Pons (tissue), 1 donor: ENCODE data around the gene YTHDF1.

Experiments used
- DNase-seq: peaks from one replicate; pipeline ENCODE4 v3.0.0-alpha.2; 2016; ENCODE audit warnings: low spot score

Gene YTHDF1

DNA sequence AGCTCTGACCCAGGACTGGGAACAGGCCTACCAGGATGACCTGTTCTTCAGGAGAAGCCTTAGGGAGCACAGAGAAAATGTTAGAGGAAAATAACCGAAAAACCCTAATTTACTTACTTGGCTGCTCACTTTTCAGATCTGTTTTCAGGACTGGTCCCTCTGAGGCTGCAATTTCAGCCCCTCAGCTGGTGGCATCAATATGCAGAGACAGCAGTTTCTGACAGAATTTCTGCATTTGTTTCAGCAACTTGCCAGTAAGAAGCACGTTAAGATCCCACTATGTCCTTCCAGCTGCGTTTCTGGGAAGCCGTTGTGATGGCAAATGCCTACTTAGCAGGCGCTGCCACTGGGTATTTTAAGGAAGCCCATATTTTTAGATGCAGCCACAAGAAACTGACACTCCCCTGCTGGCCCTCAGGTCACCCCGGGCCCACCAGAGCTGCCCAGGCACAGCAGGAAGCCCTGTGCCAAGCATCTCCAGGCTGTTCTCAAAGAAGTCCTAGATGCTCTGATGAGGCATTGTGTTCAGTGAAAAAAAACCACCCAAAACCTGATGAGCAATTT is 7.5 kb downstream of the YTHDF1 start:
- DNase-seq: no peak

GRCh38 chr20:63206878-63207277 is 9.1 kb downstream of the YTHDF1 start:
- no peak for DNase-seq

DNA sequence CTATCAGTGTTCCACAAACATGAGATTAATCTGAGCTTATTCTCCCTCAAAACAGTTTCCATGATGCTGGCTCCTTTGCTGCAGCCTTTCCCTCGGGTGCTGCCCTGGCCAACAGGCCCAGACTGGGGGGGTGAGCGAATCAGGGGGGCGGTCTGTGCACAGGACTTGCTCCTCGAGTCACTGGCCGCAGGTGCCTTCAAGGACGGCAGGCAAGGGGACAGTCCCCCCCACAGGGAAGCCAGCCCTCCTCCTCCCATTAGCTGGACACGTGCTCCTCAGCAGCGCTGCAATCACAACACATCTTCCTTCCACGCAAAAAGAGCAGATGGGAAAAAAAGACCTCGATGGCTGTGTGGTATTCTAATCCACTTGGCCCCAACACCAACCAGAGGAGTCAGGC is 10.0 kb downstream of the YTHDF1 start:
- DNase-seq: no peak

GRCh38 chr20:63204362-63204761 is 11.6 kb downstream of the YTHDF1 start:
- no peak for DNase-seq

- DNase-seq: no peak
Observed at GRCh38 chr20:63202811-63203526, 13.0 kb downstream of the YTHDF1 start.

- no peak for DNase-seq
Observed at GRCh38 chr20:63202021-63202420, 13.9 kb downstream of the YTHDF1 start.

- DNase-seq: no peak
Observed at GRCh38 chr20:63198606-63199005, 17.3 kb downstream of the YTHDF1 start.

DNA sequence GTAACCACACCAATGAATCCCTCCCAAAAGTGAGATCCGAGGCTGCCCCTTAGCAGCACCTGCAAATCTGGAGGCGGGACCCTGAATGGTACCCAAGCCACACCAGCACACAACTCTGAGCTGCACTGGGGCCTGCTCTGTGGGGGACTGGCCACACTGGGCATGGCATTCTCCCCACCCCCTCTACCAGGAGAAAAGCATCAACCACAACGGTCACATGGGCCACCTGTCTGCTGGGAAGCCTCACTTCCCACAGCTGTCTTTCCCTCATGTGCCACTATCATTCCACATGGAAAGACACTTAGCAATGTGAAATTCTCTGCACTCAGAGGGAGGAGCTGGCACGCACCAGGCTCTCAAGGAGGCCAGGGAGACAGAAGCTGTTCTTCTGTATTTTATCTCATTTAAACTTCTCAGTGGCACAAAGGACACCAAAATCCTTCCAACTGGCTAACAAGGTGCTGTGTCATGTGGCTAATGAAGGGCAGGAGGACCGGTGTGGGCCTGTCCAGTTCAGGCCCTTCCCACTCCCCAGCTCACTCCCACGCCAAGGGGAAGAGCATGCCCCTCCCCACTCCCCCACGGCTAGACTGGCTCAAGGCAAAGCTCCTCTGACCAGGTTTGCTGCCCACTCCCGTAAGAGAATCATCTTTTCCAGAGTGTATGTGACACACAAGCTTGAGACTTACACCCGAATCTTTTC is 19.0 kb downstream of the YTHDF1 start:
- no peak for DNase-seq

GRCh38 chr20:63194797-63195173 is 21.1 kb downstream of the YTHDF1 start:
- DNase-seq: no peak

DNA sequence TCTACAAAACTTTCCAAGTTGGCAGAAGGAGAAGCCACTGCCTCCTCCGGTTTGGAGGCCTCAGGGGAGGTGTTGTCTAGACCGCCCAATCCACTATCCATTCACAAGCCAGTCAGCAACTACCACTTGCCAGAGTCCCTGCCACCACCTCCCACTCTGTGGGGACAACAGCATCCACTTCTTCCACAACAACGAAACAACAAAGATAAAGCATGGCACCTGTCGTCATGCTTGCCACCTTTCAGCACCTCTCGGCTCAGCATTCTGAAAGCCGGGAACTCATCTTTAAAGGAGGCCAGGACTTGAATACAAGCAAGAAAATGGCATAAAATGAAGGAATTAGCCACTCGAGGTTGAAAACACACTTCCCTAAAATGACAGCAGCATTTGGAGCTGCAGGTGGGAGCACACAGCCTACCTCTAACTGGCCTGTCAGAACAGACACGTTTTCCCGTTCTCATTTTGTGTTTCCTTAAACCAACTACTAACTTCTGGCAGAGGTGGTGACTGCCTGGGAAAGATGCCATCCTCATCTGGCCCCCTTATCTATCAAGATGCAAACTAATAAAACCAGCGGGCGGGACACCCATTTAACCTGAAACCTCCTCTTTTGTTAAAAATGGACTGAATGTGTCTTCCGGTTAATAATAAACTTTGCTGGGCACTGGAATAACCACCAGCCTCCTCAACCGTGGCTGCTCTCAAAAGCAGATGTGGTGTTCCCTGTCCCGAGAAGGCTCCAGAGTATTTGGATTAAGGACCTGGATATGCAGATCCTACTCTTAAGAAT is 21.7 kb downstream of the YTHDF1 start:
- no peak for DNase-seq

GRCh38 chr20:63192721-63193120 is 23.2 kb downstream of the YTHDF1 start:
- no peak for DNase-seq

GRCh38 chr20:63191400-63191799 is 24.5 kb downstream of the YTHDF1 start:
- no peak for DNase-seq

DNA sequence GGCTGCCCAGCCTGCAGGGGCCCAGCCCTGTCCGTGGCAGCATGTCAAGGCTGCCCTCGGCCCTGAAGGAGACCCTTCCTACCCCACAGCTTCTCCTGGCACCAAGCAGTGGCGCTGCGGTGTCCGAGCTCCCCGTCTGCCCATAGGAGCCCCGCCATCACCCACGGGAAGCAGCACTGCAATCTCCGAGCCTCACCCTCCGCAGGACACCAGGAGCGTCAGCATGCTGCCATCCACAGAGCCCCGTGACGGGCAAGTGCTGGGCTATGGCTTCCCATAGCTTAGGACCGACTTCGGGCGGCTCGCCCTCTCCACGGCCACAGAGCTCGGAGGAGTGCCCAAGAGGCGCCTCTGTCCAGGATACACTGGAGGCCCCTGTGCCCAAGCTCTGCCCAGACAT is 25.1 kb downstream of the YTHDF1 start:
- DNase-seq: no peak

- no peak for DNase-seq
Observed at GRCh38 chr20:63189846-63190559, 25.9 kb downstream of the YTHDF1 start.

DNA sequence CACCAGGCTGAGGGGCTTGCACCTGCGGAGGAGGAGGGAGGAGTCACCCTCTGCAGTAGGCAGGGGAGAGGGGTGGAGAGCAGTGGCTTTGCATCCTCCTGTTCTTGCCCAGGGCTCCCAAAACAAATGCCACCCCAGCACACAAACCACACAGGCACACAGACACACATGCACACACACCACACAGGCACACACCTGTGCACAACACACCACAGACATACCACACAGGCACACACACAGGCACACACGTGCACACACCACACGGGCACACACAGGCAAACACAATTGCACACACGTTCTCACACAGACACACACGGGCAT is 26.6 kb downstream of the YTHDF1 start:
- no peak for DNase-seq

GRCh38 chr20:63188641-63189321 is 27.1 kb downstream of the YTHDF1 start:
- DNase-seq: no peak

GRCh38 chr20:63188159-63188442 is 27.8 kb downstream of the YTHDF1 start:
- no peak for DNase-seq

- no peak for DNase-seq
Observed at GRCh38 chr20:63187338-63188158, 28.4 kb downstream of the YTHDF1 start.

DNA sequence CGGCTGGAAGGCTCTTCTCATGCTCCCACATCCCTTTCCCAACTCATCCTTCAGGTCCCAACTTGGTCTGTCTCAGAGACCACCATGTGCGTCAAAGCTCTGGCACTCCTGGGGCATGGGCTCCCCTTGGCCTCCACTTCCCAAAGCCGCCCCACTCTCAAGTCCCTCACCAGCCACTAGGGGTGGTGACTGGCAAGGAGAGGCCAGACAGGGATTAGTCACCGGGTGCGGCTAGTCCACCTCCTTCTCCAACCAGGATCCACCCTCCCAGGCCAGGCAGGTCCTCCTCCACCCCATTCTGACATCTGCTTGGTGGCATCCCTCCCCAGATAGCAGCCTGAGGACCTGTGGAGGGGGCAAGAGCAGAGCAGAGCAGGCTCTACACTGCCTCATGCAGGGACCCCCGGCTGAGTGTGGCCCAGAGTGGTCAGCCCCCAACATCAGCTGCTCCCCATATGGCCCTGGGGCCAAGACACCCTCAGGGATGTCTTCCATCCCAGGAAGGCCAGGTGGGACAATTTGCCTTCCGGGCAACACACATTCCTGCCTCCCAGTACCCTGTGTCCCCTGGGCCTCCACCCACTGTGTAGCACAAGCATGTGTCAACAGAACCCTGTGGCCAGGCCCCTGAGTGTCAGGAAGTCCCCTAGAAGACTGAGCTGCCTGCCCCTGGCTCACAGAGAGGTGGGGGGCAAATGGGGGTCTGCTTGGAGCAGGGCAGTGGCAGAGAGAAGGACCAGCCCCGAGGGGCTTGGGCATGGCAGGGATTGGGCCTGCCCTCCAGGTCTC is 29.2 kb downstream of the YTHDF1 start:
- DNase-seq: no peak

GRCh38 chr20:63186084-63186483 is 29.8 kb downstream of the YTHDF1 start:
- DNase-seq: no peak
